ENCODE data around the gene RALB. TPM values are rescaled to one million over a fixed set of nuclear protein-coding genes. Genes with fewer than 3 reads are reported as not detected.
"Not testable (repeated sequence)": the region's sequence is repeated elsewhere in the genome, so short reads cannot be mapped to it uniquely, and the experiment has no call there.

RALB gene
- total RNA-seq, 2 donors from 2014 or later = 21.9 to 50.2 TPM

GRCh38 chr2:120257522-120257921, 4.9 kb downstream of the RALB start:
- no peak for DNase-seq (ENCODE audit: low spot score)
- no peaks in the 10 kb centered on the region for H3K36me3 ChIP-seq
- H3K27me3 ChIP-seq (replicated peaks; ENCODE audit: insufficient read depth) = no peaks in the 10 kb centered on the region
- no peaks in the 10 kb centered on the region for H3K9me3 ChIP-seq
- ATAC-seq (ENCODE audit: insufficient number of reproducible peaks, low FRiP score, low read depth) = no peak
- peaks cover 3 to 15% of the 10 kb centered on the region in 2 donors for H3K4me1 ChIP-seq (ENCODE audit: control insufficient read depth in 1 of 2, low read depth in 2 of 2)
- no peak for TF ChIP-seq CTCF (IDR thresholded peaks at IDR 0.05)
- no peak overlapping the region for H3K4me3 ChIP-seq
- H3K27ac ChIP-seq = no peak overlapping the region

- Histone ChIP-seq H3K9me3 (no peaks in the 10 kb centered on the region), H3K36me3 (no peaks in the 10 kb centered on the region), H3K4me3 (no peak overlapping the region), H3K27ac (no peak overlapping the region), H3K27me3 (replicated peaks; ENCODE audit: insufficient read depth) (no peaks in the 10 kb centered on the region), H3K4me1 (ENCODE audit: control insufficient read depth in 1 of 2, low read depth in 2 of 2) (peaks cover 3 to 15% of the 10 kb centered on the region in 2 donors)
- no peak for TF ChIP-seq CTCF (IDR thresholded peaks at IDR 0.05)
- DNase-seq (ENCODE audit: low spot score) = no peak
- no peak for ATAC-seq (ENCODE audit: insufficient number of reproducible peaks, low FRiP score, low read depth)
These were observed 5.5 kb downstream of the RALB start for GRCh38 chr2:120258196-120258595.

- H3K4me3 ChIP-seq; H3K27ac ChIP-seq; H3K4me1 ChIP-seq (ENCODE audit: control insufficient read depth in 1 of 2, low read depth in 2 of 2); H3K27me3 ChIP-seq (replicated peaks; ENCODE audit: insufficient read depth); H3K9me3 ChIP-seq; DNase-seq (ENCODE audit: low spot score); ATAC-seq (ENCODE audit: insufficient number of reproducible peaks, low FRiP score, low read depth); H3K36me3 ChIP-seq: not testable (repeated sequence)
These were observed 7.3 kb downstream of the RALB start for GRCh38 chr2:120259939-120260338.

GRCh38 chr2:120260736-120261135, 8.1 kb downstream of the RALB start:
- H3K27ac ChIP-seq = no peak overlapping the region
- H3K4me3 ChIP-seq = no peak overlapping the region
- no peaks in the 10 kb centered on the region for H3K9me3 ChIP-seq
- ATAC-seq (ENCODE audit: insufficient number of reproducible peaks, low FRiP score, low read depth) = no peak
- H3K36me3 ChIP-seq = no peaks in the 10 kb centered on the region
- no peak for TF ChIP-seq CTCF (IDR thresholded peaks at IDR 0.05)
- no peaks in the 10 kb centered on the region for H3K4me1 ChIP-seq (ENCODE audit: control insufficient read depth in 1 of 2, low read depth in 2 of 2)
- DNase-seq (ENCODE audit: low spot score) = no peak
- no peaks in the 10 kb centered on the region for H3K27me3 ChIP-seq (replicated peaks; ENCODE audit: insufficient read depth)

GRCh38 chr2:120261387-120262006, 8.8 kb downstream of the RALB start:
- ATAC-seq (ENCODE audit: insufficient number of reproducible peaks, low FRiP score, low read depth) (no peak), DNase-seq (ENCODE audit: low spot score) (no peak)
- Histone ChIP-seq H3K27me3 (replicated peaks; ENCODE audit: insufficient read depth) (no peaks in the 10 kb centered on the region), H3K36me3 (no peaks in the 10 kb centered on the region), H3K9me3 (no peaks in the 10 kb centered on the region), H3K27ac (no peak overlapping the region), H3K4me1 (ENCODE audit: control insufficient read depth in 1 of 2, low read depth in 2 of 2) (no peaks in the 10 kb centered on the region), H3K4me3 (no peak overlapping the region)
- TF ChIP-seq CTCF (IDR thresholded peaks at IDR 0.05) = no peak

GRCh38 chr2:120262150-120262549, 9.5 kb downstream of the RALB start:
- no peak for ATAC-seq (ENCODE audit: insufficient number of reproducible peaks, low FRiP score, low read depth)
- TF ChIP-seq CTCF (IDR thresholded peaks at IDR 0.05) = no peak
- no peak overlapping the region for H3K4me3 ChIP-seq
- no peaks in the 10 kb centered on the region for H3K9me3 ChIP-seq
- H3K27me3 ChIP-seq (replicated peaks; ENCODE audit: insufficient read depth) = no peaks in the 10 kb centered on the region
- H3K36me3 ChIP-seq = no peaks in the 10 kb centered on the region
- no peak overlapping the region for H3K27ac ChIP-seq
- H3K4me1 ChIP-seq (ENCODE audit: control insufficient read depth in 1 of 2, low read depth in 2 of 2) = no peaks in the 10 kb centered on the region
- no peak for DNase-seq (ENCODE audit: low spot score)
